Embryonic facial prominence (tissue), 1 donor: Measurements from ENCODE around the gene PHLPP1.
"Not testable (repeated sequence)": the region's sequence is repeated elsewhere in the genome, so short reads cannot be mapped to it uniquely, and the experiment has no call there.

Source experiments
- DNase-seq: peaks from one replicate; pipeline ENCODE4 v3.0.0-alpha.2; 2016; ENCODE audit errors: extremely low spot score

Gene PHLPP1

DNA sequence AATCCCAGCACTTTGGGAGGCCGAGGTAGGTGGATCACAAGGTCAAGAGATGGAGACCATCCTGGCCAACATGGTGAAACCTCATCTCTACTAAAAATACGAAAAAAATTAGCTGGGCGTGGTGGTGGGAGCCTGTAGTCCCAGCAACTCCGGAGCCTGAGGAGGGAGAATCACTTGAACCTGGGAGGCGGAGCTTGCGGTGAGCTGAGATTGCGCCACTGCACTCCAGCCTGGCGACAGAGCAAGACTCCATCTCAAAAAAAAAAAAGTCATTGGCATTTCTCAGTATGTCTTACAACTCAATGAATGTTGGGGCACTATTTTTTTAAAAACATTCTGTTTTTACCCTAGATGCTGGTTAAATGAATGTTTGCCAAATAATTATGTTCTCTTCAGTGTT, 94.1 kb downstream of the PHLPP1 start:
- not testable (repeated sequence) for DNase-seq

DNA sequence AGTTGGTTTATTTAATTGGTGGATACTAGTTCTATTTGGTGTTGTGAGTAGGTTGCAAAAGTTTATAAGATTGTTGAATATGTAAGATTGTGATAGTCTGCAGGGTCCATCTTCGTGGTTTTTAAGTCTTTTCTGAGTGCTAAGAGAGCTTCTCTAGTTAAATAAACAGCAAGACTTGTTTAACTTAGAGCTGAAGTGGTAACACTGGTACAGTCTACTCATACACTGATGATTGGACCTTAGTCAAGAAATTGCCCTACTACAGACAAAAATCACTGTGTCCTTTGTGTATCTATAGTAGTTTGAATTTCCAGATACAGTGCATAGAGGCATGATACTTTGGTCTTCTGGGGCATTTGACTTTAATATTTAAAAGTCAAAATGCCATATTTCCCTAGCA, 94.6 kb downstream of the PHLPP1 start:
- DNase-seq = no peak

DNA sequence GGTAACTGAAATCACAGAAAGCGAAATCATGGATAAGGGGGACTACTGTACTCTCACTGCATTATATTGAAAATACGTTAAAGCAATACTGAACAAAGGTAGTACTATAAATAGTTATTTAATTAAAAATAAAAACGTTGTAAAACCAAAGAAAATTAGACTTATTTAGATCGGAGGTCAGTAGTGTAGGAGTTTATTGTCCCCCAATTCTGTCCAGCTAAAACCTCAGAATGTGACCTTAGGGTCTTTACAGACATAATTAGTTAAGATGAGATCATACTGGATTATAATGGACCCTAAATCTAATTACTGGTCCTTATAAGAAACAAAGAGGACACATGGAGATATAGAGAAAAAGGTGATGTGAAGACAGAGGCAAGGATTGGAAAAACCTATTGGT, 95.3 kb downstream of the PHLPP1 start:
- DNase-seq = no peak

DNA sequence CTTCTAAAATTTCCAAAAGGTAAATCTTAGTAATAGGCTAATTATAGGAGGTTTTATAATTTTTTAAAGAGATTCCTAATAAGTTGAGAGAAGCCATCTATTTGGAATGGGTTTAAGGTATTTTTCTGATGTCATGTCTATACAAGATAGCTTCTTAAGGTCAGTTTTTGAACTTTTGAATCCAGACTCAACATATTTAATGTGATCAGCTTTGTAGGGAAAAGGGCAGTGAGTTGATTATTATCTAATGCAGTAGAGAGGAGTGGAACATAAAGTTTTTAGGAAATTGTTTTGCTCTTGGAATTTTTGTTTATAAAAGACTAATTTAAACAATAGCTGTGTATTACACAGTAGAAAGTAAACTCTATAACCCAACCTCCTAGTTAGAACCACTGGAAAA, 96.3 kb downstream of the PHLPP1 start:
- DNase-seq = no peak

DNA sequence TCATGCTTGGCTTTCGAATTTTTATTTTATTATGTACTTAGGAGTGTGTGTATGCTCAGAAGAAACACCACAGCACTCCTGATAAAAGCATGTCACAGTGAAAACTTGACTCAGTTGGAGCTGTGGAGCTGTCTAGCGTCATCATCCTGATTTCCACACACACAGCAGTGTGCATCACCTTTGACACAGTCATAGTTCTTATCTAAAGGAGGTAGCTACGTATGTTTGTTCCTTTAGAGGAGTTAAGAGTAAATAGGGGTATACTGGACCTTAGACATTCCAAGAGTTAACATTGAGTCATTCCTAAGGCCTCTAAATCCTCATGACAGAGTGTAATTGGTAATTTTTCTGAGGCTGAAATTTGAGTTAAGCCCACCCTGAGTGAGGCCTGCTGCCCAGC, 96.9 kb downstream of the PHLPP1 start:
- no peak for DNase-seq

DNA sequence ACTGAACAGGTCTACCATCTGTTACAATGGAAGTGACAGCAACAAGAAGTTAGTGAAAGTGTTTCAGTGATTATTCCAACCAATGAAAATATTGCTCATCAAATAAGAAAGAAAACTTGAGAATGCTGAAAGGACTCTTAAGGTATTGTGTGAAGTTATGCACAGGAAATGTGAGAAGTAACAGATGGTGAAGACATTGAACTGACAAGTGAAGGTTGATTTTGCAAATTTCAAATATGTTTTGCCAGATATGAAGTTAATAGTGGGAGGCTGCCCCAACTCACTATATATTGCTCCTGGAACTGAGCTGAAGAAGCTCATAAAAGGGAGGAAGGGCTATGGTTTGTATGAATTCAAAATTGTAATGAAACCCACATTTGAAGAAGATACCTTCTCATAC, 97.5 kb downstream of the PHLPP1 start:
- no peak for DNase-seq

DNA sequence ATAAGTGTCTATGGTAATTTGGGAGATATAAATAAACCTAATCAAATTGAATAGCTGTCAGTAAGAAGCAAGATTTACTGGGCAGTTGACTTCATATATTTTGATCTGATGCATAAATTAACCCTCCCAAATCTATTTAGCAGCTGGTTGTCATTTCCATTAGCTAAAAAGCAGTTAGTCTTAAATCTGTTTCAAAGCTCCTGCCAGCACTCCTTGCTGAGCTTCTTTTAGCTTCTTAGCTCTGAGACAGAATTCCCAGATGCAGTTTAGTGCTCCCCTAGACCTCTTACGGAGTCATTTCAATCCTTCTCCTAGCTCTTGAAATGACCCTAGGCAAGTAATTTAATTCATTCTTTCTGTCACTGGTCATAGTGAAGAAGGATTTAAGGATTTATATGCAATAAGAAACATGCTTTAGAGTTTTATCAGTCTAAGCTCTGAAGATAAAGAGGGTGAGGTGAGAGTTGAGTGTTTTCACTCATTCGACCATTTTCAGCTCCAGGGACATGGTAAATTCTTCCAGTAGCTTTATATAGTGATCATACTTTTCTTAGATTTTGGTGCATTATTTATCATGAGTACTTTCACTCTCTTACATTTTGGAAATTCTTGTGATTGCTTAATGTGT, 98.9 kb downstream of the PHLPP1 start:
- no peak for DNase-seq

DNA sequence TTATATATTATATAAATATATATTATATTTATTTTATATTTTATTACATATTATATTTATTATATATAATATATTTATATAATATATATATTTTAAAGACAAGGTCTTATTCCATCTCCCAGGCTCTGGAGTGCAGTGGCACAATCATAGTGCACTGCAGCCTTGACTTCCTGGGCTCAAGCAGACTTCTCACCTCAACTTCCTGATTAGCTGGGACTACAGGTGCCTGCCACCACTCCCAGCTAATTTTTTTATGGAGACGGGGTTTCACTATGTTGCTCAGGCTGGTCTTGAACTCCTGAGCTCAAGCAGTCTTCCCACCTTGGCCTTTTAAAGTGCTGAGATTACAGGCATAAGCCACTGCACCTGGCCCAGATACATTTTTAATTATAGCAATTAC, 110.0 kb downstream of the PHLPP1 start:
- DNase-seq = no peak

DNA sequence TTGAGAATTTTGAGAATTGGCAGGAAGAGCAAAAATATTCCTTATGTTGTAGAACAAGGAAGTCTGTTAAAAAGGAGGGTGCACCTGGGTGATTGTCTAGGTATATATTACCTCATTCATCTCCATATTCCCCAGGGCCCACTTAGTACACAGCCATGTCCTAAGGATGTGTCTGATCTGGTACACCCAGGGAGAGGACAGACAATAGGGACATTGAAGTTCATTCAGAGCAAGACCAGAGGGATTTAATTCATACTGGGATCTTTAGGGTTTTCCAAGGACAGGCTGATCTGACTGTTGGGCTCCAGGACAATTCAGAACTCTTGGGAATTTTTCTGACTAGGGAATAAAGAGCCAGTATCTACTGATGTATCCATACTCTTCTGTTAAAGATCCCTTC, 112.1 kb downstream of the PHLPP1 start:
- DNase-seq = no peak

DNA sequence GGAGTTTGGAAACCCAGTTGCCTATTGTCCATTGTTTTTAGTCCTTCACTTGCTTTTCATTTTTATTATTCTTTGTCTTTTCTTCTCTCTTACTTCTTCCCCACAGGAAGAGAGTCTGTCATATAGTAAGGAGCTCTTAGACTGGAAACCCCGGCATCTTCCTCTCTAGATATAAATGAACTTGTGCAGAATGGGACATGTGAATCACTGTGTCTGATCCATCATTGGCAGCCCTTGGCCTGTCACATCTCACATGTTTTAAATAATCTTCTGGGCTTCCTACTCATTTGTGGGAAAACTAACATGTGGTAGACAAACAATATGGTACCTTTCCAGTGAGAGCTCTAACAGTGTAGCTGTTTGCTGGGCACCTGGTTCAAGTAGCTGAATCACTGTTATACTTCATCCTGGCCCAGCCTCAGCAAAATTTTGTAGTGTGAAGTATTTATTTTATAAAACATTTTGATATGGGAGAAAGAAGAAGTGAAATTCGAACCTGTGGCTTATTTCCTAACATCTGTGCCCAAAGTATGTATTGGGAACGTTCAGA, 112.8 kb downstream of the PHLPP1 start:
- no peak for DNase-seq

DNA sequence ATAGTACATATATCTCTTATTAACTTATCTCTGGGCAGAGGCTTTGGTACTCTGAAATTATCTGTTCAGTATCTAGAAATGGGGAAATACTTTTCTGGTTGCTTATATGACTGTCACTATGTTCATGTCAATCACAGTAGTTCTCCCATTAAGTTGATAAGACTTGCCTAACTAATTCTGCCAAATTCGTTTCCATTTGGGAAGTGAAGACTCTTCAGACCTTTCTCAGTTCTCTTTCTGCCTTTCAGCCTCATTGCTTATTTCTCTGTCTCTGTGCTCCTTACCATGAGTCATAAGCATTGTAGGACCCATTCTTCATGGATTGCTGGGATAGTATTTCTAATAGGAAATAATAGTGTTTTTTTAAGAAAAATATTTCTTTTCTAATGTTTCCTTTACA, 113.5 kb downstream of the PHLPP1 start:
- no peak for DNase-seq

DNA sequence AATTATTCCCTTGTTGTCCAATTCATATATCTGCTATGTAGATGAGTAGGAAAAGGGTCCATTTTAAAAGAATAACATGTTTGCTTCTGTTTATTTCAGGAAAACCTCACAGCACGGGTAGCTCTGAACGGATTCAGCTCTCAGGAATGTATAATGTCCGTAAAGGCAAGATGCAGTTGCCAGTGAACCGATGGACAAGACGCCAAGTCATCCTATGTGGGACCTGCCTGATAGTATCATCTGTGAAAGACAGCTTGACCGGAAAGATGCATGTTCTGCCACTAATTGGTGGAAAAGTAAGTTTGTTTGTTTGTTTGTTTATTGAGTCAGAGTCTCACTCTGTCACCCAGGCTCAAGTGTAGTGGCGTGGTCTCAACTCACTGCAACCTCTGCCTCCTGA, 114.6 kb downstream of the PHLPP1 start:
- no peak for DNase-seq

DNA sequence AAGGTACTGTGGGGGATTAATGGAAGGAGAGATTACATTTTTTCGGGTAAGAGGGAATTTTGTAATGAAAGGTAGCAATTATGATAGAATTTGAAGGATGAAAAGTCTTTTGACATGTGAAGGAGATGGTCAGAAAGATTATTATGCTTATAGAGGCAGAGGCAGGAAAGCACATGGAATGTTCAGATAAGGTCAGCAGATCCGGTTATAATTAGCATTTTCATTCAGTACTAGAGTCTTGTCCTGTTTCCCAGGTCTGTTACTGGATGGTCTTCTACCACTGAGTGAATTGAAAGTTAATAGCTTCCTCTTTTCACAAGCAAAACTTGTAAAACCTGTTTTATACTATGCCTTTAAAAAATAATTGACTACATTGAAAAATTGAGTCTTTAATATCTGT, 116.9 kb downstream of the PHLPP1 start:
- DNase-seq = no peak

DNA sequence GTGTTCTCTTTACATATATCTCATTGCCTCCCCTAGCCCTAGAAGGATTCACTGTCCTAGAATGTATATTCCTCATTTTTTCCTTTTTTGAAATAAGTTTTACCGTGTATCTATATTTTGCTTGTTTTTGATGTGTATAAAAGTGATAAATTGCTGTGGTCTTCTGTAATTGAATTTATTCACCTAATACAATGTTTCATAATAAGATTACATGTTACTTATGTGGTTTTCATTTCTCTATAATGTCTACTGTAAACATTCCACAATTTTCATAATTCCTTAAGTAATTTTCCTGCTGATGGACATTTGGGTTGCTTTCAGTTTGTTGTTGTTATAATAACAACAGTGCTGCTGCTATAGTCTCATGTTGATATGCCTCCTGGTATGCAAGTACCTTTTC, 118.2 kb downstream of the PHLPP1 start:
- no peak for DNase-seq

DNA sequence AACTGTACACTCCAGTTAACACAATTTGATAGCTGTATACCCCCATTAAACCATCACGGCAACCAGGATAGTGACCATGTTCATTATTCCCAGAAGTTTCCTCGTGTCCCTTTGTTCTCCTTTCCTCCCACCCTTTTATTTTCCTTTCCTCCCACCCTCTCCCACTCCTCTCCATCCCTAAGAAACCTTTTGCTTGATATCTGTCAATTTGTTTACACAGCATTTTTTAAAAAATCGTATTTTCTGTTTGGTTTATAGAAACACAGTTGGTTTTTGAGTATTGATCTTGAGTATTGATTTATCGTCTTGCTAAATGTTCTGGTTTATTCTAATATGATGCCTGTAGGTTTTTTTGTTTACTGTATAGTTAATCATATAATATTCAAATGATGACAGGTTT, 119.4 kb downstream of the PHLPP1 start:
- DNase-seq = no peak

DNA sequence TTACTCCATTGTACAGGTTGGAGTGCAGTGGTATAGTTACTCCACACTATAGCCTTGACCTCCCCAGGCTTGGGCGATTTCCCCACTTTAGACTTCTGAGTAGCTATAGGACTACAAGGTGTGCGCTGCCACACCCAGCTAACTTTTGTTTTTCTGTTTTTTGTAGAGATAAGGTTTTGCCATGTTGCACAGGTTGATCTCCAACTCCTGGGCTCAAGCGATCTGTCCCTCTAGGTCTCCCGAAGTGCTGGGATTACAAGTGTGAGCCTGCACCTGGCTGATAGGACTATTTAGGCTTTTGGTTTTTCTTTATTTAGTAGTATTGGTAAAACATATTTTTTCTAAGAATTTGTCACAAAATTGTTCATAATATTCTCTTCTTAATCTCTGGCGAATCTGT, 121.7 kb downstream of the PHLPP1 start:
- no peak for DNase-seq

DNA sequence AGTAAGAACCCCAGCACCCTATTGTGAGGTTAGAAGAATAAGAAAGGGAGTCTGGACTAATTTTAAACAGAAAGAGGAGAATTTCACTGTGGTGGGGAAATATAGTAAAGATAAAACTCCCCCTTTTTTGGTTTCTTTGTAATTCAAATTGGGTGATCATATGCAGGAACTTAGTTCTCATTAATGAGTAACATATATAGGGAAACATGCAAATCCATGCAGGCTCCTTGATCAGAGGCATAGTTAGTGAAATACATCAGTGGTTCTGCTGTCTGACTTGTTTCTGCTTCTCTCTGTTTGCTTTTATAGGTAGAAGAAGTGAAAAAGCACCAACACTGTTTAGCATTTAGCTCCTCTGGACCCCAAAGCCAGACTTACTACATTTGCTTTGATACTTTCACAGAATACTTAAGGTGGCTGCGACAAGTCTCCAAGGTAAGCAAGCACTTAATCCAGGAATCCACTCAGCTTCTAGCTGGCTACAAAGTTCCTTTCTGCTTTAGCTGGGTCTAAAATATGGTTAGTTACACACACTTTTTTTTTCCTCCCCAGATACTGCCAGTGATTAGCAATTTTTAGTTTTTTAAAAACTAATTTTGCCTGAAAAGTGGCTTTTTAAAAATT, 123.2 kb downstream of the PHLPP1 start:
- DNase-seq = no peak

DNA sequence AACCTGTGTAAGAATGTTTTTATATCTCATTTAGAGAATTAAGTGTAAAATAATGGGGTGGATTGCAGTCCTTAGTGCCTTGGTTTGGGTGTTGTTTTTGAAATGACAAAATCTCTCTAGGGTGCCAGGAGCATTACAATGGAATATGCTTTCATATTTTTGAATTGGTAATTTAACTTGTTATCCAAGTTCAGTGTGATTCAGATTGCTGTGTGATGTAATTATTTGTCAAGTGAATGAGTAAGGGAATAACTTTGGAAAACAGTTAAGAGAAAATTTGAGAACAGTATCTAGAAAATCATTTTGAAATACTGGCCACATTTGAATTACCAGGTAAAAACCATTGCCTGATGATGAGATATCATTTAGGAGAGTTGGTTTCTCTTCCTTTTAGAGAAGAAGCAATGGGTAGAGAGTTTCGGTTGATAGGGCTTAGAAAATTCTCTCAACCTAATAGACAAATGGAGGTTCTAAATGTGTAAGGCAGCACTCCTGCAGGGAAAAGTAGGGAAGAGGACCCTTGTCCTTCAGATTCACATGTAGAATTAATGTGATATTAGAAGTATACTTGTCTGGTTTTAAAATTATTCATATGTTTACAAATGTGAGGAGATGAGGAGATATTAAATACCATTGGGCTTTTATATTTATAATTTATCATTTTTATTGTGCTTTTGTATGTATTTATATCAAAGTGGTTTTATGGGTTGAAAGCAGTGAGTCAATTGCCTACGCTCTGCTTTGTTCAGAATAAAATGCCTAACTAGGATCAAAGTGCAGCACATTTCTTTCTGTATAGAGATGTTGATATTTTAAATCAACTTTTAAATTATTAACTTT, 124.8 kb downstream of the PHLPP1 start:
- no peak for DNase-seq

DNA sequence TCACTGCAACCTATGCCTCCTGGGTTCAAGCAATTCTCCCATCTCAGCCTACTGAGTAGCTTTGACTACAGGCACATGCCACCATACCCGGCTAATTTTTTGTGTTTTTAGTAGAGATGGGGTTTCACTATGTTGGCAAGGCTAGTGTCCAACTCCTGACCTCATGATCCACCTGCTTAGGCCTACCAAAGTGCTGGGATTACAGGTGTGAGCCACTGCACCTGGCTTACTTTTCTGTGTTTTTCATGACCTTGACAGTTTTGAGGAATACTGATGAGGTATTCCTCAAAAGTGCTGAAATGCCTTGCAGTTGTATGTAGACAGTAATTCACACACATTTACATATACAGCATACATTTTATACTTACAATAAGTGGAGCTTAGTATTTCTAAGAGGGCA, 126.1 kb downstream of the PHLPP1 start:
- DNase-seq = no peak

DNA sequence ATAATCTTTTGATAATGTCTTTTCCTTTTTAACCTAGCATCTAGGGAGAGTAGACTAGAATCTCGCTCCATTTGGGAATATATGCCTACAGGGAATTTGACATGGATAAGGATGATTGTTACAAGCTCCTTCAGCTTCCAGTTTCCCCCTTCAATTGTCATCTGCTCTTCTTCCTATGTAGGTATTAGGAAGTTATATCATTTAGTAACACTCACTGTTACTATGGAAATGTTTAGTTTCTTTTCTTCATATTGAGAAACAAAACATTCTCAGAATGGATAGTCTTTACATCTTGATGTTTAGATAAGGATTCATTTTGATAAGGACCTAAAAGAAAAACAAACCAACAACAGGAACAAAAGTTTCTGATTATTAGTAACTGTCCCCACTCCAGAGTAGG, 127.6 kb downstream of the PHLPP1 start:
- DNase-seq = no peak

DNA sequence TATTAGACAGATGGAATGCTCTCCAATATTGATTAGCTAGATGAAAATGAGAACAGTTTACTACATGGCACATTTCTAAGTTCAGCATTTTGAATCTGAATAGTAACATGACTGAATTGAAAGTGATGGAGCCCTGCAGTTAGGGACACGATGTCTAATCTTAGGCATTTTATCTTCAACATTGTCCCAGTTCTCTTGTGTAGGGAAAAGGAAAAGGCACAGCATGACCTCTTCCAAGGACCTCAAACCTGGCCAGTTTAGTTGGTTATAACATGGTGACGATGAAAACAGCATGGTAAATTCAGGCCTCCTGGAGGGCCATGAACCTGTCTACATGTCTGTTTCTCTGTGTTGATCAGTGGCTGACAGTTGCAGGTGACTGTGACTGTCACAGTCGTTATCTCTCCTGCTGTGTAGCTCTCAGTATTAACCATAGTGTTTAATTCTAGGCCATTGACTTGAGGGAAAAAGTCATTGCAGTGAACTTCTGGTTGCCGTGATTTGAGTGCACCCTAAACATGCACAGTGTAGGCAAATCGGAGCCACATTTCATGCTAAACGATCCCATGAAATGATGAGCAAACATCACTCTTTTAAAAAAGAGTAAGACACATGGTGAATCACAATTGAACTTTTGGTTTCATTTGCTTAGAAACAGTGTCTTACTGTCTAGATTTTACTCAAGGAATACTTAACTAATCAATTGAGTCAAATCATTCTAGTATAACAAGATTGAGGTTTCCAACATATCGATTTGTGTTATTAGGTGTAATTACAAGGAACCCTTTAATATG, 129.7 kb downstream of the PHLPP1 start:
- no peak for DNase-seq

DNA sequence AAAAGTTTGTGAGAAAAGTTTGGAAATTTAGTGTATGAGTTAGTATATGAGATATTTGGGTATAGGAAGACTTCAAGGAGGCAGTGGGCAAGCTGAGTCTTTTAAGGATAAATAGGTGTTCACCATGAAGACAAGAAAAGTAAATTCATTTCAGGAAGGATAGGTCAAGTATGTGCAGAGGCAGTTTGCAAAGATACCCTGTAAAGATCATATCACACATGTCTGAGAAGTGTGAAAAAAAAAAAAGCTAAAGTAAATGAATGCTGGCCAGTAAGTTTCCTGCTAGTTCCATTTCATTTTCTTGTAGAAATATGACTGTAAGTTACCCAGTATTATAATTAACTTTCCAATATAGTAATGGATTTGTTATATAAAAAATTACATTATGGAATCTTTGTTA, 131.0 kb downstream of the PHLPP1 start:
- no peak for DNase-seq
